Measurements from ENCODE around the gene ANK2.
"Not testable (repeated sequence)": the region's sequence is repeated elsewhere in the genome, so short reads cannot be mapped to it uniquely, and the experiment has no call there.

ANK2 gene

GRCh38 chr4:113189546-113189945 is 140.1 kb downstream of the ANK2 start:
- DNase-seq (ENCODE audit: low read depth in 2 of 2): no peak

GRCh38 chr4:113209153-113209552 is 159.7 kb downstream of the ANK2 start:
- no peak for DNase-seq (ENCODE audit: low read depth in 2 of 2)

- no peak for DNase-seq (ENCODE audit: low read depth in 2 of 2)
Observed at GRCh38 chr4:113209652-113210320, 160.3 kb downstream of the ANK2 start.

GRCh38 chr4:113212613-113213012 is 163.2 kb downstream of the ANK2 start:
- DNase-seq (ENCODE audit: low read depth in 2 of 2): no peak

GRCh38 chr4:113221990-113222389 is 172.5 kb downstream of the ANK2 start:
- no peak for DNase-seq (ENCODE audit: low read depth in 2 of 2)

- DNase-seq (ENCODE audit: low read depth in 2 of 2): no peak
Observed at GRCh38 chr4:113222471-113222870, 173.0 kb downstream of the ANK2 start.

- no peak for DNase-seq (ENCODE audit: low read depth in 2 of 2)
Observed at GRCh38 chr4:113223001-113223400, 173.5 kb downstream of the ANK2 start.

- no peak for DNase-seq (ENCODE audit: low read depth in 2 of 2)
Observed at GRCh38 chr4:113232194-113232593, 182.7 kb downstream of the ANK2 start.

GRCh38 chr4:113236916-113237315 is 187.5 kb downstream of the ANK2 start:
- DNase-seq (ENCODE audit: low read depth in 2 of 2): no peak

- no peak for DNase-seq (ENCODE audit: low read depth in 2 of 2)
Observed at GRCh38 chr4:113243312-113243711, 193.9 kb downstream of the ANK2 start.

- not testable (repeated sequence) for DNase-seq (ENCODE audit: low read depth in 2 of 2)
Observed at GRCh38 chr4:113244747-113245146, 195.3 kb downstream of the ANK2 start.

- DNase-seq (ENCODE audit: low read depth in 2 of 2): no peak
Observed at GRCh38 chr4:113248320-113248719, 198.9 kb downstream of the ANK2 start.

GRCh38 chr4:113255628-113256027 is 206.2 kb downstream of the ANK2 start:
- DNase-seq (ENCODE audit: low read depth in 2 of 2): no peak

- DNase-seq (ENCODE audit: low read depth in 2 of 2): peak; percentile 59 to 61
Observed at GRCh38 chr4:113256946-113257345, 207.5 kb downstream of the ANK2 start.

GRCh38 chr4:113260688-113261087 is 211.2 kb downstream of the ANK2 start:
- DNase-seq (ENCODE audit: low read depth in 2 of 2): no peak

- DNase-seq (ENCODE audit: low read depth in 2 of 2): no peak
Observed at GRCh38 chr4:113263274-113263673, 213.8 kb downstream of the ANK2 start.

GRCh38 chr4:113270520-113271319 is 221.3 kb downstream of the ANK2 start:
- DNase-seq (ENCODE audit: low read depth in 2 of 2): no peak

GRCh38 chr4:113272523-113272922 is 223.1 kb downstream of the ANK2 start:
- no peak for DNase-seq (ENCODE audit: low read depth in 2 of 2)

- no peak for DNase-seq (ENCODE audit: low read depth in 2 of 2)
Observed at GRCh38 chr4:113273721-113274220, 224.3 kb downstream of the ANK2 start.

GRCh38 chr4:113276464-113277170 is 227.2 kb downstream of the ANK2 start:
- peak; percentile 37 to 44 for DNase-seq (ENCODE audit: low read depth in 2 of 2)

- DNase-seq (ENCODE audit: low read depth in 2 of 2): peak in 1 of 2 experiments; percentile 49
Observed at GRCh38 chr4:113278324-113278934, 229.0 kb downstream of the ANK2 start.

GRCh38 chr4:113285501-113285900 is 236.0 kb downstream of the ANK2 start:
- DNase-seq (ENCODE audit: low read depth in 2 of 2): no peak
